Stimulated activated CD4-positive, alpha-beta T cell treated with anti-CD3 and anti-CD28 coated beads, TNF-alpha, amount 100 ng/mL, for 1 hour (primary cell): ENCODE results near the gene REELD1.

Experiments
- DNase-seq, 3 donors: peaks; one replicate each; pipeline ENCODE4 v3.0.0-alpha.2; 2020; ENCODE audit warnings: low read depth in 3 of 3, low spot score in 1 of 3

Gene REELD1

GRCh38 chr4:146265950-146266490, 51.7 kb downstream of the REELD1 start:
- no peak for DNase-seq

DNA sequence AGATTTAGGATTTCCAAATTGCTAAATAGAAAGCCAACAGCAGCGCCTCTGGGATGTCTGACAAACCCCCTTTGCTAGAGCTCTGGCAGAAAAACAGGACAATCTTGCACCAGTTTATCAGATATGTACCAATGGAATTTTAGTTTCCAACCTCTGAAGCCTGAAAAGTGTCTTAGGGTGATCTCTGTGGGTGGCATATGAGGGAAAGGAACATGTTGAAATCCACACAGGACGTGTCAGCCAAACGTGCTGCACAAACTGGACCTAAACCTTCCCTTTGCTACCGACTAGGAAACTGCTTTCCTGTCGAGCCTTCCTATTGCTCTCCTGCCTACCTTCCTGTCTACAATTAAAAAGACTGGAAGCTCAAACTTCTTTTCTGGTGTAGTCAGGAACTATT, 53.5 kb downstream of the REELD1 start:
- DNase-seq: no peak

GRCh38 chr4:146269228-146269653, 54.9 kb downstream of the REELD1 start:
- DNase-seq: no peak

- no peak for DNase-seq
These were observed 57.1 kb downstream of the REELD1 start for GRCh38 chr4:146271466-146271865.

DNA sequence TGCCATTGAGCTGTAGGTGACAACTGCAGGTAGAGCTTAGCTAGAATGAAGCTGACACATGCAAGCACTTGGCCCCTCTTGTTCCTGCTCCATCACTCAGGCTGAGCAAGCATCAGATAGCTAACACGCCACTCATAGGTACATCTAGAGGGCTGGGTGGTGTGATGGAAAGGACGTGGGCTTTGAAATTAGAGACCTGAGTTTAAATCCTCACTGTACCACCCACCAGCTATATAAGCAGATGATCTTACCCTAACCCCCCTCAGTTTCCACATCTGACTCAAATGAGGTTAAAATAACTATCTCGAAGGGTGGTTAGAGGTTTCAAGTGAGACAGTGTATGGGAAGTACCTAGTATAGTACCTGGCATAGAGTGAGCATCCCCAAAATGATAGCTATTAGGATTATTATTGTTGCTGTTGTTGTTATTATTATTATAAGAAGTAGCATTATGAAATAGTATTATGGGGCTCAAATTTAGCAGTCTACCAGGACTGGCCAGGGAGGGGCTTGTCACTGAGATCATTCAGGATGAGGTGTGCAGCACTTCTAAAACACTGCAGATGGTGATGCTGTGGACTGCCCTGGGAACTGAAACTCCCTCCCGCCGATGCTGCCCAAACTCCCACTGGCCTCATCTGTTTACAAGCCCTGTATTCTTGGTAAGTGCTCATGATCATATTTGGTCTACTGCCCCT, 59.0 kb downstream of the REELD1 start:
- no peak for DNase-seq

GRCh38 chr4:146274774-146275173, 60.4 kb downstream of the REELD1 start:
- DNase-seq: no peak

DNA sequence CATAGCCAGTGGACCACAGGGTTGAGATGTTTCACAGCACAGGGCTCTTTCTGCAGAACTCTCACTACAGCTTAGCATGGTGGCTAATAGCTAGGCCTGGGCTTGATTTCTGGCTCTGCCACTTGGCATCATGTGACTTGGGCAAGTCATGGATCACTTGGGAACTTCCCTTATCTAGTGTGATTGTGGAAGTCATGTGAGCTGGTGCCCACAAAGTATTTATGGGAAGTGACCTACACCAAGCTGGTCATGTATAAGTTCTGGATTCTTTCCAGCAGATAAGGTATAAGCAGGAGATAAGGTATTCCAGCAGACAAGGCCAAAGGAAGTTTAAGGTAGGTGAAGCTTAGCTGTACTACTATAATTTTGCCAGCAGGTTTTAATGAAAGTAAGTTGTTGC, 61.0 kb downstream of the REELD1 start:
- no peak for DNase-seq

DNA sequence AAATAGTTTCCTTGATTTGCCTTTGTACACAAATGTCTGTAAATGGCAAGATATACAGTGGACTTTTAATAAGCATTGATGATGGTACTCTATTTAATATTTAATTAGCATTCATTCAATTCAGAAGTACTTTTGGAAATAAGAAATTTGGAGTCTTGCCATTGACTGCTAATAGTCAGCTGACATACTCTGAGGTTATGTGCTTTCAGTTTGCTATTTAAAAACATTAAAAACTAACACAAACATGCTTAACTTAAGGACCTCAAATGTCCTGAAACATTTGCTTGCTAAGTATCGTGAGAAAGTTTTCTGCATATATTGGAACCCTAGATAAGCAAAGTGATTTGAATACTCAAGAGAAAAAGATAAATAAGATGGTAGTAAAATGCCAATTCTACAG, 64.6 kb downstream of the REELD1 start:
- no peak for DNase-seq
